ENCODE results near the gene HSD3B1. TPM values are rescaled to one million over a fixed set of nuclear protein-coding genes. Genes with fewer than 3 reads are reported as not detected.
A peak's percentile ranks its signal among the peaks of the same experiment; 100 is the strongest.
"Not testable (repeated sequence)": the region's sequence is repeated elsewhere in the genome, so short reads cannot be mapped to it uniquely, and the experiment has no call there.

HSD3B1 gene
- total and polyA plus RNA-seq, 2 donors, result 0.09 to 0.39 TPM

DNA sequence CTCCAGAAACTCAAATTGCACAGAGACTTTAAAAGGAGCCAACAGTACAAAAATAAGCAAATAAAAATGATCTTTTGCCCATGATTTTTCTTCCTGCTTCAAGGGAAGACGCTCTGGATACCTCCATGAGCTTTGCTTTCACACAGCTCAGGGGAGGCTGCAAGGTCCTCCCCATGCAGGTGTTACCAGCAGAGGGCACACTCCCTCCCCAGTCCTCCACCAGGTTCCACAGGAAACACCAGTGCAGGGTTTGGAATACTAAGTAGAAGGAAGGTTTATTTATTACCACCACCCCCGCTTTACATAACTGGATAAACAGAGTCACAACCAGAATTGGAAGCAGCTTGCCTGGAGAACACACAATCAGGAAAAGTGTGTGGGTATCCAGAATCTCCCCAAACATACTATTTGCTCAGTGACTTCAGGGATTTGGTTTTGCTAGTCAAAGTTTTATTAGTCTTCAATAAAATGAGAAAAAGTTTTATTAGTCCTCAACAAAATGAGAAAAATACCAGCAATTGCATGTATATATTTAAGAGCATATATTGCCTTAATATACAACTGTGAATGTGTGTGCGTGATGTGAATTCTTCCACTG, 37.3 kb downstream of the HSD3B1 start:
- no peak overlapping the region for H3K4me3 ChIP-seq (ENCODE audit: low read length in 2 of 2)
- no peaks in the 10 kb centered on the region for H3K9me3 ChIP-seq (ENCODE audit: control insufficient read depth in 2 of 2, insufficient read depth in 1 of 2, low read length in 1 of 2)
- 84% methylated on average over 3 of the region's 3 CpGs for WGBS
- H3K27ac ChIP-seq (ENCODE audit: low read depth in 1 of 2, low read length in 1 of 2), result no peak overlapping the region
- DNase-seq (ENCODE audit: low read depth in 6 of 9, low spot score in 9 of 9), result peak in 1 of 9 donors; percentile 3
- no peaks in the 10 kb centered on the region for H3K27me3 ChIP-seq (ENCODE audit: control insufficient read depth in 2 of 2, insufficient read depth in 1 of 2, low read length in 1 of 2)
- H3K4me1 ChIP-seq (ENCODE audit: control insufficient read depth in 2 of 2, insufficient read depth in 2 of 2, low read length in 2 of 2), result no peaks in the 10 kb centered on the region
- no peaks in the 10 kb centered on the region for H3K36me3 ChIP-seq (ENCODE audit: control insufficient read depth in 2 of 2, insufficient read depth in 2 of 2, low read length in 1 of 2)

DNA sequence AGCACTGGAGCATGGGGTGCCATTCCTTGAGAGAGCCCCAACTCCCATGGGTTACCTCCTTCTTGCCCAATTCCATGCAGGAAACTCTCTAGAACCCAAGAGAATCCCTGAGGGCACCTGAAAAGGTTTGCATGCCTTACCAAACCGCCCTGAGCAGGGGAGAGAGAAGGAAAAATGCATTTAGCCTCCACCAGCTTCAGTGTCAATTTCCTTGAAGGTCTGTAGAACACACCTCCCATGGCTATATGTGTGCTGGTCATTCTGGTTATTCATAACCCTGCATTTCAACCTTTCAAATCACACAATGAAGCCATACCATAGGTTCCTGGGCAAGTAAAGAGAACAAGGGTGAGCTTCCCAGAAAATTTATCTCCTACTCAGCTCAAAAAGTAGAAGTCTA, 39.6 kb downstream of the HSD3B1 start:
- no peaks in the 10 kb centered on the region for H3K36me3 ChIP-seq (ENCODE audit: control insufficient read depth in 2 of 2, insufficient read depth in 2 of 2, low read length in 1 of 2)
- no peak overlapping the region for H3K4me3 ChIP-seq (ENCODE audit: low read length in 2 of 2)
- no peaks in the 10 kb centered on the region for H3K9me3 ChIP-seq (ENCODE audit: control insufficient read depth in 2 of 2, insufficient read depth in 1 of 2, low read length in 1 of 2)
- no peak overlapping the region for H3K27ac ChIP-seq (ENCODE audit: low read depth in 1 of 2, low read length in 1 of 2)
- no peaks in the 10 kb centered on the region for H3K4me1 ChIP-seq (ENCODE audit: control insufficient read depth in 2 of 2, insufficient read depth in 2 of 2, low read length in 2 of 2)
- no peak for DNase-seq (ENCODE audit: low read depth in 6 of 9, low spot score in 9 of 9)
- WGBS, result 84% methylated on average over 1 of the region's 1 CpG
- no peaks in the 10 kb centered on the region for H3K27me3 ChIP-seq (ENCODE audit: control insufficient read depth in 2 of 2, insufficient read depth in 1 of 2, low read length in 1 of 2)

DNA sequence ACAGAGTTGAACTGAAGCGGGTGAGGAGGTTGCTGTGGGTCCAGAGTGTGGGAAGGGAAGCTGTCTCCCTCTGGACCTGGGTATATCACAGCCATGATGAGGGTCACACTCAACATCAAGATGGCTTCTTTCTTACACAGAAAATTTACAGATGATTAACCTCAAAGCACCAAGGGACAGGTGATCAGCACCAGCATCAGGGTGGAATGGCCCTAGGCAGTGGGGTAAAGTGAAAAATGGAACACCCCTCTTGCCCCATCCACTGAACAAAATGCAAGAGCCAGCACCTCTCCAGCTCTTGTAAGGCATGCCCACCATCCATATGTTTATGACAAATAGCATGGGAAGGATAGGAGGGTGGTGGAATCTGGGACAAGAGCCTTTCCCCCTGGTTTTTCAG, 40.3 kb downstream of the HSD3B1 start:
- Histone ChIP-seq H3K9me3 (ENCODE audit: control insufficient read depth in 2 of 2, insufficient read depth in 1 of 2, low read length in 1 of 2) (no peaks in the 10 kb centered on the region), H3K27ac (ENCODE audit: low read depth in 1 of 2, low read length in 1 of 2) (no peak overlapping the region), H3K27me3 (ENCODE audit: control insufficient read depth in 2 of 2, insufficient read depth in 1 of 2, low read length in 1 of 2) (no peaks in the 10 kb centered on the region), H3K36me3 (ENCODE audit: control insufficient read depth in 2 of 2, insufficient read depth in 2 of 2, low read length in 1 of 2) (no peaks in the 10 kb centered on the region), H3K4me1 (ENCODE audit: control insufficient read depth in 2 of 2, insufficient read depth in 2 of 2, low read length in 2 of 2) (no peaks in the 10 kb centered on the region), H3K4me3 (ENCODE audit: low read length in 2 of 2) (no peak overlapping the region)
- DNase-seq (ENCODE audit: low read depth in 6 of 9, low spot score in 9 of 9), result no peak
- WGBS, result 93% methylated on average over 1 of the region's 1 CpG

DNA sequence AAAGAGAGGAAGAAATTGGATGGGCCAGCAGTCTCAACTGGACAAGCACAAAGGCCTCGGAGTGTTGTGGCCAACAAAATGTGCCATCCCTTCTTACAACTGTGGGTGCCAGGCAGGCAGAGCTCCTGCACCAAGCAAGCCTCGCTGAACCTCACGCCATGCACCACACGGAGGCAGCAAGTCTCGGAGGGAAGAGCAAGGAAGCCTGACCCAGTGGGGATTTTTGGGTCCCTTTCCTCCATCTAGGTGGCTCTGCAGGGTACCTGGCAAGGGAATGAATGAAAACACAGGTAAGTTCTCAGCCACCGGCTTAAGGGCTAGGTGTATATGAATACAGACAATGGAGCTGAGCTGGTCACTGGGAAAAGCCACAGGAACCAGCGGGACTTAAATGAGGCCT, 40.8 kb downstream of the HSD3B1 start:
- no peaks in the 10 kb centered on the region for H3K4me1 ChIP-seq (ENCODE audit: control insufficient read depth in 2 of 2, insufficient read depth in 2 of 2, low read length in 2 of 2)
- no peak for DNase-seq (ENCODE audit: low read depth in 6 of 9, low spot score in 9 of 9)
- no peak overlapping the region for H3K4me3 ChIP-seq (ENCODE audit: low read length in 2 of 2)
- 98% methylated on average over 7 of the region's 7 CpGs for WGBS
- no peaks in the 10 kb centered on the region for H3K27me3 ChIP-seq (ENCODE audit: control insufficient read depth in 2 of 2, insufficient read depth in 1 of 2, low read length in 1 of 2)
- no peak overlapping the region for H3K27ac ChIP-seq (ENCODE audit: low read depth in 1 of 2, low read length in 1 of 2)
- H3K9me3 ChIP-seq (ENCODE audit: control insufficient read depth in 2 of 2, insufficient read depth in 1 of 2, low read length in 1 of 2), result no peaks in the 10 kb centered on the region
- H3K36me3 ChIP-seq (ENCODE audit: control insufficient read depth in 2 of 2, insufficient read depth in 2 of 2, low read length in 1 of 2), result no peaks in the 10 kb centered on the region

GRCh38 chr1:119549719-119550132, 42.7 kb downstream of the HSD3B1 start:
- no peaks in the 10 kb centered on the region for H3K4me1 ChIP-seq (ENCODE audit: control insufficient read depth in 2 of 2, insufficient read depth in 2 of 2, low read length in 2 of 2)
- no peaks in the 10 kb centered on the region for H3K27me3 ChIP-seq (ENCODE audit: control insufficient read depth in 2 of 2, insufficient read depth in 1 of 2, low read length in 1 of 2)
- no peak overlapping the region for H3K27ac ChIP-seq (ENCODE audit: low read depth in 1 of 2, low read length in 1 of 2)
- no peak overlapping the region for H3K4me3 ChIP-seq (ENCODE audit: low read length in 2 of 2)
- no peaks in the 10 kb centered on the region for H3K9me3 ChIP-seq (ENCODE audit: control insufficient read depth in 2 of 2, insufficient read depth in 1 of 2, low read length in 1 of 2)
- no peaks in the 10 kb centered on the region for H3K36me3 ChIP-seq (ENCODE audit: control insufficient read depth in 2 of 2, insufficient read depth in 2 of 2, low read length in 1 of 2)
- peak in 8 of 9 donors; percentile 2 to 51 (median 18) for DNase-seq (ENCODE audit: low read depth in 6 of 9, low spot score in 9 of 9)
- WGBS, result 69% methylated on average over 4 of the region's 4 CpGs

- Histone ChIP-seq H3K36me3 (ENCODE audit: control insufficient read depth in 2 of 2, insufficient read depth in 2 of 2, low read length in 1 of 2) (no peaks in the 10 kb centered on the region), H3K27me3 (ENCODE audit: control insufficient read depth in 2 of 2, insufficient read depth in 1 of 2, low read length in 1 of 2) (no peaks in the 10 kb centered on the region), H3K4me3 (ENCODE audit: low read length in 2 of 2) (no peak overlapping the region), H3K4me1 (ENCODE audit: control insufficient read depth in 2 of 2, insufficient read depth in 2 of 2, low read length in 2 of 2) (no peaks in the 10 kb centered on the region), H3K9me3 (ENCODE audit: control insufficient read depth in 2 of 2, insufficient read depth in 1 of 2, low read length in 1 of 2) (no peaks in the 10 kb centered on the region), H3K27ac (ENCODE audit: low read depth in 1 of 2, low read length in 1 of 2) (no peak overlapping the region)
- no peak for DNase-seq (ENCODE audit: low read depth in 6 of 9, low spot score in 9 of 9)
- WGBS, result 93% methylated on average over 2 of the region's 2 CpGs
Measured at GRCh38 chr1:119550381-119550780, 43.4 kb downstream of the HSD3B1 start.

GRCh38 chr1:119551218-119551617, 44.2 kb downstream of the HSD3B1 start:
- H3K9me3 ChIP-seq (ENCODE audit: control insufficient read depth in 2 of 2, insufficient read depth in 1 of 2, low read length in 1 of 2), result no peaks in the 10 kb centered on the region
- no peaks in the 10 kb centered on the region for H3K27me3 ChIP-seq (ENCODE audit: control insufficient read depth in 2 of 2, insufficient read depth in 1 of 2, low read length in 1 of 2)
- no peak for DNase-seq (ENCODE audit: low read depth in 6 of 9, low spot score in 9 of 9)
- H3K4me3 ChIP-seq (ENCODE audit: low read length in 2 of 2), result no peak overlapping the region
- no peaks in the 10 kb centered on the region for H3K4me1 ChIP-seq (ENCODE audit: control insufficient read depth in 2 of 2, insufficient read depth in 2 of 2, low read length in 2 of 2)
- H3K36me3 ChIP-seq (ENCODE audit: control insufficient read depth in 2 of 2, insufficient read depth in 2 of 2, low read length in 1 of 2), result no peaks in the 10 kb centered on the region
- H3K27ac ChIP-seq (ENCODE audit: low read depth in 1 of 2, low read length in 1 of 2), result no peak overlapping the region

DNA sequence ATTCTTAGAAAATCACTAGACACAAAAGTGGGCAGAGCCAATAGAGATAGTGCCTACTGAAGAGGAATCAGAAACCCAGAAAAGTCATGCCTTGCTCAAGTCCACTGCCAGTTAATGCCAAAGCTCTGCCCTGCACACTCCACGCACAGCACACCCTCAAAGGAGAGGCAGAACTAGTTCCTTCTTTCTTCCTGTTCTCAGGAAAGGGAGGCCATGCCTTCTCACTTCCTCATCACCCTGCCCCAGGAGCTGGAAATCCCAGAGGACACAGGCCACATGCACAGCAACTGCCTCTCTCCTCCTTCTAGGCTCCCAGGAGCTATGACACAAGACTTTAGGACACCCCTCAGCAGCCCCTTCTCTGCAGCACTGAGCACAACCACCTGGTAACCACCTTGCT, 45.6 kb downstream of the HSD3B1 start:
- 87% methylated on average over 1 of the region's 1 CpG for WGBS
- not testable (repeated sequence) for H3K4me1 ChIP-seq (ENCODE audit: control insufficient read depth in 2 of 2, insufficient read depth in 2 of 2, low read length in 2 of 2); H3K27ac ChIP-seq (ENCODE audit: low read depth in 1 of 2, low read length in 1 of 2); H3K27me3 ChIP-seq (ENCODE audit: control insufficient read depth in 2 of 2, insufficient read depth in 1 of 2, low read length in 1 of 2); DNase-seq (ENCODE audit: low read depth in 6 of 9, low spot score in 9 of 9); H3K36me3 ChIP-seq (ENCODE audit: control insufficient read depth in 2 of 2, insufficient read depth in 2 of 2, low read length in 1 of 2); H3K9me3 ChIP-seq (ENCODE audit: control insufficient read depth in 2 of 2, insufficient read depth in 1 of 2, low read length in 1 of 2); H3K4me3 ChIP-seq (ENCODE audit: low read length in 2 of 2)

- H3K27ac ChIP-seq (ENCODE audit: low read depth in 1 of 2, low read length in 1 of 2), result not testable (repeated sequence)
Measured at GRCh38 chr1:119553302-119554071, 46.5 kb downstream of the HSD3B1 start.

More at GRCh38 chr1:119553302-119554071, 46.5 kb downstream of the HSD3B1 start:
- H3K4me1 ChIP-seq (ENCODE audit: control insufficient read depth in 2 of 2, insufficient read depth in 2 of 2, low read length in 2 of 2); H3K36me3 ChIP-seq (ENCODE audit: control insufficient read depth in 2 of 2, insufficient read depth in 2 of 2, low read length in 1 of 2); H3K27me3 ChIP-seq (ENCODE audit: control insufficient read depth in 2 of 2, insufficient read depth in 1 of 2, low read length in 1 of 2); H3K9me3 ChIP-seq (ENCODE audit: control insufficient read depth in 2 of 2, insufficient read depth in 1 of 2, low read length in 1 of 2); DNase-seq (ENCODE audit: low read depth in 6 of 9, low spot score in 9 of 9); H3K4me3 ChIP-seq (ENCODE audit: low read length in 2 of 2): not testable (repeated sequence)
- 95% methylated on average over 1 of the region's 1 CpG for WGBS
